OCI-LY7 (cell line): Measurements from ENCODE around the gene CCDC142. TPM values are rescaled to one million over a fixed set of nuclear protein-coding genes. Genes with fewer than 3 reads are reported as not detected.
"Not testable (repeated sequence)": the region's sequence is repeated elsewhere in the genome, so short reads cannot be mapped to it uniquely, and the experiment has no call there.

Source experiments
- BruUV-seq: library from RNA; stranded (reverse); fragments of 400-500 nt; replicated peaks from 2 replicates; lab custom pipeline; 2021; lab: Mats Ljungman, UMichigan
- CTCF ChIA-PET: fragments of 300-600 bp; sonication (Branson Sonifier 250); formaldehyde crosslinking; loops from one replicate; lab custom pipeline; 2022; ENCODE audit warnings: antibody characterized with exemption; ENCODE audit not compliant: unreplicated experiment; lab: Charles Lee
- POLR2A ChIA-PET: fragments of 300-600 bp; sonication (Branson Sonifier 250); formaldehyde crosslinking; loops from one replicate; lab custom pipeline; 2022; ENCODE audit warnings: antibody characterized with exemption; lab: Charles Lee
- DNase-seq: peaks from one replicate; pipeline ENCODE4 v3.0.0-alpha.2; 2015; ENCODE audit warnings: low spot score
- H2AFZ ChIP-seq: fragments of 200-600 bp; sonication (generic), shearing (Covaris generic); 2 replicates; pipeline ENCODE4 v1.6.1; 2014; ENCODE audit warnings: mild to moderate bottlenecking, antibody characterized with exemption, low read length, moderate library complexity
- H3K27ac ChIP-seq: fragments of 200-600 bp; sonication (generic); 2 replicates; pipeline ENCODE4 v1.5.1; 2014; ENCODE audit warnings: mixed run types, low read depth, mild to moderate bottlenecking, moderate library complexity, low read length, inconsistent platforms; ENCODE audit not compliant: poor library complexity, severe bottlenecking
- H3K36me3 ChIP-seq: fragments of 200-600 bp; sonication (generic); 2 replicates; pipeline ENCODE4 v1.6.1; 2014; ENCODE audit warnings: mild to moderate bottlenecking, antibody characterized with exemption, low read length, moderate library complexity, mixed read lengths; ENCODE audit not compliant: insufficient read depth
- H3K4me1 ChIP-seq: fragments of 200-600 bp; sonication (generic); 2 replicates; pipeline ENCODE4 v1.5.1; 2014; ENCODE audit warnings: mild to moderate bottlenecking, low read length; ENCODE audit not compliant: insufficient read depth, poor library complexity, severe bottlenecking
- H3K4me2 ChIP-seq: fragments of 200-600 bp; sonication (generic); 2 replicates; pipeline ENCODE4 v1.6.1; 2014; ENCODE audit warnings: mild to moderate bottlenecking, low read length
- H3K4me3 ChIP-seq: fragments of 200-600 bp; sonication (generic); 2 replicates; pipeline ENCODE4 v1.5.1; 2014; ENCODE audit warnings: mild to moderate bottlenecking, low read depth, low read length; ENCODE audit not compliant: poor library complexity, severe bottlenecking
- H3K79me2 ChIP-seq: fragments of 200-600 bp; sonication (generic); 2 replicates; pipeline ENCODE4 v1.6.1; 2016; ENCODE audit warnings: low read depth, mild to moderate bottlenecking, low read length, moderate library complexity, mixed read lengths; ENCODE audit not compliant: insufficient read depth
- H3K9me2 ChIP-seq: fragments of 200-600 bp; sonication (generic); 2 replicates; pipeline ENCODE4 v1.6.1; 2016; ENCODE audit warnings: mild to moderate bottlenecking, low read length, mixed read lengths; ENCODE audit not compliant: insufficient read depth
- H3K9me3 ChIP-seq: fragments of 200-600 bp; sonication (generic); 2 replicates; pipeline ENCODE4 v1.6.1; 2014; ENCODE audit warnings: mild to moderate bottlenecking, mixed run types, low read length, mixed read lengths
- H4K20me1 ChIP-seq: fragments of 200-600 bp; sonication (generic); 2 replicates; pipeline ENCODE4 v1.6.1; 2014; ENCODE audit warnings: mild to moderate bottlenecking, antibody characterized with exemption, low read length, moderate library complexity, mixed read lengths; ENCODE audit not compliant: insufficient read depth
- CTCF ChIP-seq: fragments of 200-600 bp; sonication (generic); conservative IDR thresholded peaks from 2 replicates; pipeline ENCODE4 v1.5.1; 2014; ENCODE audit warnings: mild to moderate bottlenecking, antibody characterized with exemption, low read length, moderate library complexity, mixed read lengths
- EZH2phosphoT487 ChIP-seq: fragments of 200-600 bp; sonication (generic); IDR thresholded peaks from 2 replicates; pipeline ENCODE4 v1.6.1; 2018; ENCODE audit warnings: low read depth, borderline replicate concordance, mild to moderate bottlenecking, mixed run types, antibody characterized with exemption, low read length, moderate library complexity, mixed read lengths
- intact Hi-C: fragments of 100-400 bp; cut with micrococcal nuclease; formaldehyde crosslinking; loops from one replicate; pipeline ENCODE4 v1.10.0; 2022; ENCODE audit not compliant: unreplicated experiment
- total RNA-seq, 2 experiments: library from RNA; depleted of rRNA in 1 of 2; stranded (reverse); fragments of >200 nt in 1 of 2; shearing (Covaris generic) in 1 of 2; gene quantifications; 2 replicates each; pipeline ENCODE4 v1.2.3, GENCODE V29; 2014 to 2022

The CCDC142 gene
- total RNA-seq, 2 experiments from 2014 or later, result 42.5 to 53.0 TPM

- CTCF ChIA-PET, result no interaction called here
Measured at GRCh38 chr2:74472086-74472944, 10.5 kb downstream of the CCDC142 start, which contains the start of gene MRPL53. Gene MRPL53 (minus strand): TSS chr2:74472680. CDS start chr2:74472660, 20 bp downstream.

GRCh38 chr2:74471332-74472065 is 11.3 kb downstream of the CCDC142 start:
- ChIA-PET CTCF (no interaction called here), POLR2A (interaction anchor here (0.8 to 3.2 kb wide), 5 partner anchors 11 to 59 kb away, joined by 4 to 25 read pairs (median 6); partner anchors contain the start of genes CCDC142, TTC31 and WBP1)
- Histone ChIP-seq H3K9me2 (no peaks in the 10 kb centered on the region), H3K27ac (peak overlapping the region; percentile 81), H3K4me2 (peak overlapping the region; percentile 89), H4K20me1 (no peaks in the 10 kb centered on the region), H3K79me2 (peaks cover 7% of the 10 kb centered on the region; the same call in 1 of the 2 replicates), H3K4me1 (peaks cover 17% of the 10 kb centered on the region), H3K36me3 (peaks cover 20% of the 10 kb centered on the region), H3K4me3 (peak overlapping the region; percentile 85), H3K9me3 (no peaks in the 10 kb centered on the region), H2AFZ (peak overlapping the region; percentile 75; the same call in 1 of the 2 replicates)
- DNase-seq, result peak; percentile 27
- TF ChIP-seq CTCF (no peak), EZH2phosphoT487 (no peak)
- intact Hi-C loops, result no loop called here
- no TSS peak for BruUV-seq

More at GRCh38 chr2:74472086-74472944, 10.5 kb downstream of the CCDC142 start, which contains the start of gene MRPL53:
- H2AFZ ChIP-seq, result peak within 1 kb of the TSS; percentile 75
- H3K4me3 ChIP-seq, result peak within 1 kb of the TSS; percentile 85
- no peaks in the 10 kb centered on the region for H3K9me2 ChIP-seq
- H4K20me1 ChIP-seq, result no peaks in the 10 kb centered on the region
- intact Hi-C loops, result no loop called here
- H3K36me3 ChIP-seq, result peaks cover 26% of the 10 kb centered on the region
- peak within 1 kb of the TSS; percentile 81 for H3K27ac ChIP-seq
- DNase-seq, result peak; percentile 97
- POLR2A ChIA-PET, result interaction anchor here (1.3 to 3.2 kb wide), 5 partner anchors 11 to 60 kb away, joined by 3 to 25 read pairs (median 4); partner anchors contain the start of genes AUP1, CCDC142, HTRA2 and TTC31
- peaks cover 16% of the 10 kb centered on the region for H3K4me1 ChIP-seq
- peaks cover 7% of the 10 kb centered on the region; the same call in 1 of the 2 replicates for H3K79me2 ChIP-seq
- peak within 1 kb of the TSS; percentile 89 for H3K4me2 ChIP-seq
- TF ChIP-seq EZH2phosphoT487, result no peak
- 0 out of 2 replicates have a peak, but pooled peaks have one; percentile 20 for TF ChIP-seq CTCF
- no peaks in the 10 kb centered on the region for H3K9me3 ChIP-seq
- TSS peak; percentile 93 for BruUV-seq

- CTCF ChIA-PET, DNase-seq, H2AFZ ChIP-seq, H3K9me2 ChIP-seq, H3K27ac ChIP-seq, H3K4me3 ChIP-seq, BruUV-seq, intact Hi-C loops, H4K20me1 ChIP-seq, H3K4me2 ChIP-seq, H3K9me3 ChIP-seq: not testable (repeated sequence)
- POLR2A ChIA-PET, result interaction anchor here (0.6 to 3.2 kb wide), 5 partner anchors 12 to 347 kb away, joined by 4 to 25 read pairs (median 6); partner anchors contain the start of genes CCDC142, TTC31 and WBP1
- H3K4me1 ChIP-seq, result peaks cover 23% of the 10 kb centered on the region
- peaks cover 12% of the 10 kb centered on the region; the same call in 1 of the 2 replicates for H3K79me2 ChIP-seq
- peaks cover 16% of the 10 kb centered on the region for H3K36me3 ChIP-seq
Measured at GRCh38 chr2:74470742-74471141, 12.1 kb downstream of the CCDC142 start.
